Ramos (cell line): ENCODE measurements around the gene CCR7.
"Not testable (repeated sequence)": the region's sequence is repeated elsewhere in the genome, so short reads cannot be mapped to it uniquely, and the experiment has no call there.

ENCODE experiments used
- in situ Hi-C: fragments of 300-500 bp; cut with MboI; formaldehyde crosslinking; loops from one replicate; pipeline ENCODE4 v1.14.3; 2022; ENCODE audit warnings: low sequenced_read_pairs; ENCODE audit not compliant: unreplicated experiment

Gene CCR7

GRCh38 chr17:40552806-40553693 is 12.2 kb downstream of the CCR7 start:
- in situ Hi-C loops = no loop called here

GRCh38 chr17:40551879-40552768 is 13.1 kb downstream of the CCR7 start:
- in situ Hi-C loops = no loop called here

- in situ Hi-C loops = no loop called here
These were observed 14.0 kb downstream of the CCR7 start for GRCh38 chr17:40551091-40551878.

GRCh38 chr17:40550608-40551007 is 14.7 kb downstream of the CCR7 start:
- in situ Hi-C loops = no loop called here

DNA sequence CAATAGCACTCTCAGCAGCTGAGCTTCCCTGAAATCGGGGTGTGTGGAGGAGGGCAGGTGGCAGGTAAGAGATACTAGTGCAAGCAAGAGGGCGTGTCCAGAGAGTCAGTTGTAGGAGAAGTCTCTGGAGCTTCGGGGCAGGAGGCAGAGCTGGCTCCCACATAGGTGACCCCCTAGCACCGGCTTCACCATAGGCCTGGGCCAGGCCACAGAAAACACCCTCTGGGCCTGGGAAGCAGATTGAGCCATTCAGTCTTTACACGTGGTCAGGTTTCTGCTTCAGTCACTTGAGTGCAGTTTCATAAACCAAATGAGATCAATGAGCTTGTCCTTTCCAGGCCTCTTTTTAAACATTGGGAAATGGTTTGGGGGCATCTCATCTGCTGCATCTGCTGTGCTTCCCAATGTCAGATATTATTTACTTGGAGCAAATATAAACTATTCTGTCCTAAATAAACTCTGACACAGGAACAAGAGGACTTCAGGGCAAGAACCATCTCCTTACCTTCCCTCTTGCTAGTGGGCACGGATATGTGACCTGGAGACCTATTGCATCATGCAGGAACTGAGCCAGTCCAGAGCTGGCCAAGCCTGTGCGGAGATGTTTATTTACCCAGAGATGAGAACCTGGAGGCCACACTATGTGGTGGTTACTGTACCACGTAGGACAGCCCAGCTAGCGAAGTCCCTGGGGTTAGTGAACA is 16.1 kb downstream of the CCR7 start:
- in situ Hi-C loops = no loop called here

- in situ Hi-C loops = no loop called here
These were observed 16.7 kb downstream of the CCR7 start for GRCh38 chr17:40548491-40548981.

DNA sequence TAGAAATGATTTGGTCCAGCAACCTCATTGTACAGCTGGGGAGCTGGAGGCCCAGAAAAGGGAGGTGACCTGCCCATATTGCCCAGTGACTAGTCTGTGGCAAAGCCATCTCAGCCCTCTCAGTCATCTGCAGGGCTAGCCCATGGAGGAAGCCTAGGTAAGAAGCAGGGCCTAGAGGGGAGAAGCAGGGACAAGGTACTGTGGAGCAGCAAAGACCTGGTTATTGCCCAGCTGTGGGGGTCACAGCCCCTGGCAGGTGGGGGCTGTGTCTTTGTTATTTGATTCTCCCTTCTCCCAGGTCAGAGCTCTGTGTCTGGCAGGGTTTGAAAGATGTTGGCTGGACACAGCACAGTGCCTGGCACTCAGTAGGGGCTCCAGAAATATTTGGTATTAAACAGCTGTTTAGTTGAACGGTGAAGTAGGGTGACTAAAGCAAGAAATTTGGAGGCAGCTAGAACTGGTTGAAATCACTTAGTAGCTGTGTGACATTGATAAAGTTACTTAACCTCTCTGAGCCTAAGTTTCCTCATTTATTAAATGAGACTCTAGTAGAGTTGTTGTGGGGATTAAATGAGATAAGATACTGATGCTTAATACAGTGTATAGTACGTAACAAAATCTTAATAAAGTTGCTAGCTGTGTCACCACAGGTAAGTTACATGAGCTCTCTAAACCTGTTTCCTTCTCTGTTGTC is 17.3 kb downstream of the CCR7 start:
- in situ Hi-C loops = no loop called here

GRCh38 chr17:40547079-40547784 is 18.0 kb downstream of the CCR7 start:
- in situ Hi-C loops = no loop called here

- in situ Hi-C loops = not testable (repeated sequence)
These were observed 18.8 kb downstream of the CCR7 start for GRCh38 chr17:40546497-40546896.

DNA sequence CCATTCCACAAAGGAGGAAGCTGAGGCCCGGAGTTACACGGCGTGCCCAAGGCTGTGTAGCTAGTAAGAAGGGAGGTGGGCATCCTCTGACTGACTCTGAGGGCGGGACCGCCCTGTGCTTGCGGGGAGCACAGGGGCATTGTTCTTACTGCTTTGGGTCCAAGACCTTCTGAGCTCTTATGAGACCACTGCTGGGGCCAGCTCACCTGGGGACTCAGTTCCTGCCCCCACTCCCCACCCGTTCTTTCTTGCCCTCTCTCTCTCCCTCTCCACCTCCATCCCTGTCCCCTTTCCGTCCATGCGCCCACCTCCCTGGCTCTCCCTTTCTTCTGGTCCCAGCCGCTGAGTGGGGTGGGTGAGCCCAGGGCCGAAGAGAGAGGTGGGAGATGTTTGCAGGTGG is 19.6 kb downstream of the CCR7 start:
- in situ Hi-C loops = no loop called here

DNA sequence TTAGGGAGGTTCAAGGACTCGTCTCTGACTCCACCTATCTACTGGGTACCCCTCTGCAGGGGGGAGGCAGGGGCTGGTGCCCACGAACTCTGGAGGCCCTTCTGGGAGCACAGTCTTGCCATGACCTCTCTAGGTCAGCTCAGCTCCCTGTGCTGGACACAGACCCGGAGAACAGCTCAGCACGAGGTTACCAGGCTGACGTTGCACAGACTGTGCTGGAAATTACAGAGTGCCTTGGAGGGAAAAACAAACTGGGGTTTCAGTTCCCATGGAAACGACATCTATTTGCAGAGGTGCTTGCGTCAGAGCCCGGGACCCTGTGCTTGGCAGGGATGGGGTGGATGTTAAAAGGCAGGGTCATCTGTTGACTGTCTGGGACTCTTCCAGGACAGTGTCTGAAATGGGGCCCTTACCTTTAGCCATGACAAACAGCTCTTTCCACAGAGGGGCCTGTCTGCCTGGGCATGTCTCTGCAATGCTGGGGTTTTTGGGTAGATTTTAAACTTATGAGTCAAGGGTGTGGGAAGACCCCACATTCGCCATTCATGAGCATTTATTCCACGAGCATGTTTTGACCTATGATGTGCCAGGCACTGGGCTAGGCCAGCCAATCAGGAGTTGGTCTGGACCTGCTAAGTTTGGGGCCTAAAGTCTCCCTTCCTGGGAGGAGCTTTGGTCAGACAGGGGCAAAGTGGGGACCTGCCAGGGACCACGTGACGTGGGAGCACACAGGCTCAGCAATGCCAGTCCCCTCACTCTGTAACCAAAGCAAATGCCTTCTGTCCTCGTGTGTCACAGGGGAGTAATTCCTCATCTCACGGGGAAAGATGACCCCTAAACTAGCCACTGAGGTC is 22.5 kb downstream of the CCR7 start:
- in situ Hi-C loops = no loop called here

- in situ Hi-C loops = no loop called here
These were observed 23.3 kb downstream of the CCR7 start for GRCh38 chr17:40541873-40542557.

- in situ Hi-C loops = no loop called here
These were observed 24.0 kb downstream of the CCR7 start for GRCh38 chr17:40541060-40541872.

GRCh38 chr17:40540448-40540847 is 24.8 kb downstream of the CCR7 start:
- in situ Hi-C loops = no loop called here

GRCh38 chr17:40539711-40540411 is 25.4 kb downstream of the CCR7 start:
- in situ Hi-C loops = loop anchor here (5.0 to 10.0 kb wide), 2 partner anchors 105 to 178 kb away; partner anchors contain the start of gene GJD3
